Activated gamma-delta T cell treated with Interleukin-2 at 50 U/mL for 16 hours (primary cell): ENCODE measurements around the gene SLC1A7.

Experiments
- DNase-seq: peaks from one replicate; pipeline ENCODE4 v3.0.0-alpha.2; 2020

Gene SLC1A7

GRCh38 chr1:53132176-53132575, 10.3 kb downstream of the SLC1A7 start:
- no peak for DNase-seq

- DNase-seq = no peak
Observed at GRCh38 chr1:53131590-53131938, 10.9 kb downstream of the SLC1A7 start.

- no peak for DNase-seq
Observed at GRCh38 chr1:53130878-53131589, 11.4 kb downstream of the SLC1A7 start.

- no peak for DNase-seq
Observed at GRCh38 chr1:53130598-53130877, 11.9 kb downstream of the SLC1A7 start.

- no peak for DNase-seq
Observed at GRCh38 chr1:53129891-53130597, 12.4 kb downstream of the SLC1A7 start.

- DNase-seq = no peak
Observed at GRCh38 chr1:53128401-53128800, 14.0 kb downstream of the SLC1A7 start.

- peak; percentile 25 for DNase-seq
Observed at GRCh38 chr1:53127546-53127945, 14.9 kb downstream of the SLC1A7 start.

GRCh38 chr1:53126495-53126894, 15.9 kb downstream of the SLC1A7 start:
- DNase-seq = no peak

- DNase-seq = no peak
Observed at GRCh38 chr1:53125623-53126360, 16.6 kb downstream of the SLC1A7 start.

GRCh38 chr1:53125122-53125521, 17.3 kb downstream of the SLC1A7 start:
- no peak for DNase-seq

GRCh38 chr1:53123453-53124140, 18.8 kb downstream of the SLC1A7 start:
- DNase-seq = no peak

GRCh38 chr1:53122961-53123413, 19.5 kb downstream of the SLC1A7 start:
- DNase-seq = no peak

- no peak for DNase-seq
Observed at GRCh38 chr1:53122201-53122885, 20.1 kb downstream of the SLC1A7 start.

GRCh38 chr1:53121319-53122172, 20.9 kb downstream of the SLC1A7 start:
- peak; percentile 8 for DNase-seq

- DNase-seq = no peak
Observed at GRCh38 chr1:53120659-53121058, 21.8 kb downstream of the SLC1A7 start.

GRCh38 chr1:53117836-53118235, 24.6 kb downstream of the SLC1A7 start:
- DNase-seq = no peak

- DNase-seq = no peak
Observed at GRCh38 chr1:53116933-53117600, 25.4 kb downstream of the SLC1A7 start.

GRCh38 chr1:53116307-53116810, 26.1 kb downstream of the SLC1A7 start:
- no peak for DNase-seq

- no peak for DNase-seq
Observed at GRCh38 chr1:53115403-53116306, 26.8 kb downstream of the SLC1A7 start.
